CD4-positive, alpha-beta T cell treated with Interferon alpha-2 for 1 hour (primary cell): ENCODE results near the gene SMG5.
"Not testable (repeated sequence)": the region's sequence is repeated elsewhere in the genome, so short reads cannot be mapped to it uniquely, and the experiment has no call there.

Source experiments
- DNase-seq, 2 donors: peaks; one replicate each; pipeline ENCODE4 v3.0.0-alpha.2; 2020 to 2022

The SMG5 gene, protein sequence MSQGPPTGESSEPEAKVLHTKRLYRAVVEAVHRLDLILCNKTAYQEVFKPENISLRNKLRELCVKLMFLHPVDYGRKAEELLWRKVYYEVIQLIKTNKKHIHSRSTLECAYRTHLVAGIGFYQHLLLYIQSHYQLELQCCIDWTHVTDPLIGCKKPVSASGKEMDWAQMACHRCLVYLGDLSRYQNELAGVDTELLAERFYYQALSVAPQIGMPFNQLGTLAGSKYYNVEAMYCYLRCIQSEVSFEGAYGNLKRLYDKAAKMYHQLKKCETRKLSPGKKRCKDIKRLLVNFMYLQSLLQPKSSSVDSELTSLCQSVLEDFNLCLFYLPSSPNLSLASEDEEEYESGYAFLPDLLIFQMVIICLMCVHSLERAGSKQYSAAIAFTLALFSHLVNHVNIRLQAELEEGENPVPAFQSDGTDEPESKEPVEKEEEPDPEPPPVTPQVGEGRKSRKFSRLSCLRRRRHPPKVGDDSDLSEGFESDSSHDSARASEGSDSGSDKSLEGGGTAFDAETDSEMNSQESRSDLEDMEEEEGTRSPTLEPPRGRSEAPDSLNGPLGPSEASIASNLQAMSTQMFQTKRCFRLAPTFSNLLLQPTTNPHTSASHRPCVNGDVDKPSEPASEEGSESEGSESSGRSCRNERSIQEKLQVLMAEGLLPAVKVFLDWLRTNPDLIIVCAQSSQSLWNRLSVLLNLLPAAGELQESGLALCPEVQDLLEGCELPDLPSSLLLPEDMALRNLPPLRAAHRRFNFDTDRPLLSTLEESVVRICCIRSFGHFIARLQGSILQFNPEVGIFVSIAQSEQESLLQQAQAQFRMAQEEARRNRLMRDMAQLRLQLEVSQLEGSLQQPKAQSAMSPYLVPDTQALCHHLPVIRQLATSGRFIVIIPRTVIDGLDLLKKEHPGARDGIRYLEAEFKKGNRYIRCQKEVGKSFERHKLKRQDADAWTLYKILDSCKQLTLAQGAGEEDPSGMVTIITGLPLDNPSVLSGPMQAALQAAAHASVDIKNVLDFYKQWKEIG

GRCh38 chr1:156282479-156283222 is at the start of gene SMG5:
Gene SMG5, minus strand, starts transcription at chr1:156282825. Its CDS starts 145 bp downstream, at chr1:156282680.
- DNase-seq: peak; percentile 98

DNA sequence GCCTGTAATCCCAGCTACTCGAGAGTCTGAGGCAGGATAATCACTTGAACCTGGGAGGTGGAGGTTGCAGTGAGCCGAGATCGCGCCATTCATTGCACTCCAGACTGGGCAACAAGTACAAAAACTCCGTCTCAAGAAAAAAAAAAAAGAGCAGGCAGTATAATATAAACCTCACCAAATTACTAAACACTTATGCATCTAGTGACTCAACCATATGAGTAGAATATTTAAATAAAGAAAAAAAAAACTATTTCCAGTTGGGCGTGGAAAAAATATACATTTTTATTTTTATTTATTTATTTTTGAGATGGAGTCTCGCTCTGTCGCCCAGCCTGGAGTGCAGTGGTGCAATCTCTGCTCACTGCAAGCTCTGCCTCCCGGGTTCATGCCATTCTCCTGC is 40.6 kb upstream of the SMG5 start:
- not testable (repeated sequence) for DNase-seq

DNA sequence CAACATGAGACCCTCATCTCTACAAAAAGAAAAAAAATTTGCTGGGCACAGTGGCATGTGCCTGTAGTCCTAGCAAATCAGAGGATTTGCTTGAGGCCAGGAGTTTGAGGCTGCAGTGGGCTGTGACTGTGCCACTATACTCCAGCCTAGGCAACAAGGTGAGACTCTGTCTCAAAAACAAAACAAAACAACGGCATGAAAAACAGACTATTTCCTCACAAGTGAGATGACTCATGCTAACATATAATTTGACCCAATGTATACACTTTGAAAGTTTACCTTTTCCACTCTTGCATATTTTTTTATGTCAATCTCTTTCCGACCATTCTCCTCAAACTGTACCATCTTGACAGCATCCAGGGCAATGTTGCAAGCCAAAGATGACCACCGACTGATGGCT is 37.9 kb upstream of the SMG5 start:
- DNase-seq: no peak

DNA sequence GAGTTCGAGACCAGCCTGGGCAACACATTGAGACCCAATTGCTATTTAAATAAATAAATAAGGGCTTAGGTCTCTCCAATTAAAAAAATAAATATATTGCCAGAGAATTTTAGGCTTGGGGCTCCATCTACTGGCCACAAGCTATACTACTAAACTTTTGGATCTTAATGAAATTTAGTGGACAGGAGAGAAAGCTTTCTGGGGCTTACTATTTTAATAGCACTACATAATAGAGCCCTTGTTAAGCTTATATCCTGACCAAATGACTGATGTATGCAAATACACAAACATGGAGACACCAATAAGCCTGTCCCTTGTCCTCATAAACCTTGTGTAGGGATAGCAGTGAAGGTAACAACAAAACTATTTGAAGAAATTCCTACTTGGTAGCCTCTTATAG is 37.0 kb upstream of the SMG5 start:
- peak in 1 of 2 donors; percentile 50 for DNase-seq

GRCh38 chr1:156316909-156317308 is 34.3 kb upstream of the SMG5 start:
- no peak for DNase-seq

DNA sequence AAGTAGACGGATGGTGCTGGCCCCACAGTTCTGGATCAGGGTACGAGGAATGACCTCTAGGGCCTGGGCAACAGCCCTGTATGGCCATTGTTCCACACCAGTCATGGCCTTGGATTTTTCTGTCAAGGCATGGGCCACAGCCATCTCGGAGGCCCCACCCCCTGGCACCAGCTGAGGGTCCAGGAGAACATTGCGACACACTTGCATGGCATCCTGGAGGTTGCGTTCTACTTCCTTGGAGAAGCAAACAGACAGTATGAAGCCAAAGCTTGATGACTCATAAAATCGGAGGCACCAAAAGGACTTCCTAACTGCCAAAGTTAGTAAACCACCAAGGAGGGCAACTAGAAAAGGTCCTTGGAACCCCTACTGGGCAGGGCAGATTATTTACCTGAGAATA is 28.3 kb upstream of the SMG5 start:
- DNase-seq: no peak

- DNase-seq: no peak
Measured at GRCh38 chr1:156308078-156308477, 25.5 kb upstream of the SMG5 start.

- DNase-seq: no peak
Measured at GRCh38 chr1:156305215-156305614, 22.6 kb upstream of the SMG5 start.

GRCh38 chr1:156303241-156303640 is 20.6 kb upstream of the SMG5 start:
- DNase-seq: no peak

- DNase-seq: no peak
Measured at GRCh38 chr1:156298852-156299357, 16.3 kb upstream of the SMG5 start, which contains the start of gene VHLL. Gene VHLL, minus strand, starts transcription at chr1:156299307. Its CDS starts 118 bp downstream, at chr1:156299189.

DNA sequence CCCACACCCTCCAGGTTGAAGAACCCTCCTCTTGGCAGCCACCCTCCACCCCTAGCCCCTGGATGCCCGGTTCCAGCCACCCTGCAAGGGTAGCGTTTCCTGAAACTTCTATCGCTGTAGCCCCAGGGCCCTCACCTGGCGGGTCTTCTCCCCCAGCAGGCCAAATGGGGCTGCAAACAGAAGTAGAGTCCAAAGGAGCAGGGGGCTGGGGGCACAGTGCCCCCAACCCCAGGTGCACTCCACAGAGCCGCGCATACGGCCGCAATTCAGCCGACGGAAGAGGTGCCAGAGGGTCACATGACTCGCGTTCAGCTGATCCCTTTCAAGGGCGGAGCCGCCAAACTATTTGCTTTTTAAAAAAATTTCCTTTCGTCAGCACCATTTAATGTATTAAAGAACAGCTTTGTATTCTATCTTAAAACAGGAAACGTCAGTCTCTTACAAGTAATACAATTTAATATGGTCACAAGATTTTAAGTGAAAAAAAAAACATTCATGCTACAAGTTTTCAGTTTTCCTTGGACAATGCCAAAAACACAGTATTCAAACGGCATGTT is 12.8 kb upstream of the SMG5 start, which contains the start of gene GLMP:
Gene GLMP (minus strand): TSS at position 289 of the 557 bp plus-strand sequence. CDS start 34 bp downstream, at position 255.
- peak; percentile 23 to 64 for DNase-seq

- no peak for DNase-seq
Measured at GRCh38 chr1:156293895-156294294, 11.3 kb upstream of the SMG5 start.

- DNase-seq: no peak
Measured at GRCh38 chr1:156293098-156293434, 10.4 kb upstream of the SMG5 start.

DNA sequence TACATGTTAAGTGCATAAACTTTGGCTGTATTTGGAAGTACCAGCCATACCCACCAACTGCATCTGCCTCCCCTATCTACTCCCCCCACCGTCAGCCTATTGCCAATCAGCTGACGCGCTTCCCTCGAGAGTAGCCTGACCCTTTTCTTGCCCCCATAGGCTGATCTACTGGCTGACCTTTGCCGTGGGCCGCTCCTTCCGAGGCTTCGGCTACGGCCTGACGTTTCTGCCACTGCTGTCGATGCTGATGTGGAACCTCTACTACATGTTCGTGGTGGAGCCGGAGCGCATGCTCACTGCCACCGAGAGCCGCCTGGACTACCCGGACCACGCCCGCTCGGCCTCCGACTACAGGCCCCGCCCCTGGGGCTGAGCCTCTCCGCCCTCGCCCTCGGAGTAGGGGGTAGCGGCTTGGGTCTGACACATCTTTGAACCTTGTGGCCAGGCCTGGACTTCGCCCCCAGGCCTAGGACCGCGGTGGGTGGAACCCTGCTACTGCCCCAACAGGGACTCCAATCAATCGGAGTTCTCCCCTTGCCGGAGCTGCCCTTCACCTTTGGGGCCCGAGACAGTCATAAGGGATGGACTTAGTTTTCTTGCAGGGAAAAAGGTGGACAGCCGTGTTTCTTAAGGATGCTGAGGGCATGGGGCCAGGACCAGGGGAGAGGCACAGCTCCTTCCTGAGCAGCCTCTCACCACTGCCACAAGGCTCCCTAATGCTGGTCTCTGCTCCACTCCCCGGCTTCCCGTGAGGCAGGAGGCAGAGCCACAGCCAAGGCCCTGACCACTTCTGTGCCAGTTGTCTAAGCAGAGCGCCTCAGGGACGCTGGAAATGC is 8.8 kb upstream of the SMG5 start:
- DNase-seq: peak; percentile 35 to 64

DNA sequence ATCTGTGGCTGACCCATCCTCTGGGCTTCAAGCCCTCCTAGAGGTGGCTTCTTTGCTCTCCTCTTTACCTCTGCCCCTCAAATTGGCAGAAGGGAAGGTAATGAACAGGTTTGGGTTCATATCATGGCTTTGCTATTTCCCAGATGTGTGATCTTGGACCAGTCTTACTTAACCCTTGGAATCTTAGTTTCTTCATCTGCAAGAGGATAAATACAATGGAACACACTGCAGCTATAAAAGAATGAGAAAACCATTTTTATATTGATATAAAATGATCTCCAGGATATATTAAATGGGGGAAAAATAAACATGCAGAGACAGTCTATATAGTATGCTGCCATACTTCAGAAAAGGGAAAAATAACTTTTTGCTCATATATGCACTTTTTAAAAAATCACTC is 7.2 kb upstream of the SMG5 start:
- no peak for DNase-seq

GRCh38 chr1:156286061-156286460 is 3.4 kb upstream of the SMG5 start:
- DNase-seq: no peak

GRCh38 chr1:156285437-156285836 is 2.8 kb upstream of the SMG5 start:
- no peak for DNase-seq

GRCh38 chr1:156284757-156285156 is 2.1 kb upstream of the SMG5 start:
- no peak for DNase-seq

DNA sequence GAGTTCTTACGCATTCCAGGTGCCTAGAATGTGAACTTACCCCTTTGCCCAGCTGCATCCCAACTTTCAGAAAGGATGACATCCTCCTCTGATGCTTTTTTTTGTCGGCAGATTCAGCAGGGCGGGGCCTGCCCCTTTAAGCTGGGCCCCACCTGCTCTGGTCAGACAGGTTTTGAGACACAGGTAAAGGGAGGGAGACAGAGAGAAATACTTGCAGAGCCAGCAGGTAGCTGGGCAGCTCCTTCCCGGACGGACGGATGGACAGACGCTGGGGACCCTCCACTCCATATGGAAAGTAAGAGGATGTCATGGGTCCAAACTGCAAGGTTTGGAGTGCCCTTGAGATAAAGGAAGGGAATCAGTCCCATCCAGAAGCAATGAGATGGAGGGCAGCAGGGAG is 1.5 kb upstream of the SMG5 start, which contains the start of gene TMEM79:
Gene TMEM79 (plus strand): TSS at position 214 of the 400 bp plus-strand sequence. CDS start 902 bp downstream, outside the sequence.
- no peak for DNase-seq

- DNase-seq: no peak
Measured at GRCh38 chr1:156283521-156283920, 896 bp upstream of the SMG5 start.
